HepG2 (cell line): Measurements from ENCODE around the gene GPR143. TPM values are rescaled to one million over a fixed set of nuclear protein-coding genes. Genes with fewer than 3 reads are reported as not detected.

Experiments
- ATAC-seq: fragments of 200-7000 bp; cut with Tn5 transposase; 3 replicates; pipeline ENCODE4 v1.9.1; 2020; ENCODE audit warnings: mild to moderate bottlenecking, moderate library complexity
- BruUV-seq: library from RNA; stranded (reverse); fragments of 400-500 nt; replicated peaks from 2 replicates; lab custom pipeline; 2021; lab: Mats Ljungman, UMichigan
- CTCF ChIA-PET: fragments of 300-600 bp; formaldehyde crosslinking; extraction: SDS; loops from one replicate; lab custom pipeline; 2021; ENCODE audit warnings: low total read pairs, inconsistent platforms, low intra/inter-chr PET ratio; lab: Yijun Ruan, JAX
- POLR2A ChIA-PET: fragments of 350-600 bp; sonication (Branson Sonifier 250); formaldehyde crosslinking; loops from one replicate; lab custom pipeline; 2020; ENCODE audit warnings: antibody characterized with exemption, inconsistent platforms; lab: Yijun Ruan, JAX
- DNase-seq: peaks from one replicate; pipeline ENCODE4 v3.0.0-alpha.2; 2015; ENCODE audit warnings: low spot score
- FAIRE-seq: peaks from 3 replicates; lab custom pipeline; 2011; peaks lifted over from hg19 to GRCh38; lab: Jason Lieb, UNC
- H2AFZ ChIP-seq: one replicate; pipeline ENCODE4 v1.6.1; 2011; ENCODE audit warnings: low read length, inconsistent platforms
- H3K27ac ChIP-seq: fragments of 300-600 bp; 3 replicates; pipeline ENCODE4 v1.8.0; 2011; ENCODE audit warnings: mixed run types, mild to moderate bottlenecking, mixed read lengths, low read length, inconsistent platforms; ENCODE audit not compliant: insufficient read depth; ENCODE audit errors: extremely low read length
- H3K27me3 ChIP-seq, 2 experiments: fragments of 200-600 bp in 1 of 2; 2 replicates in 1 of 2; 3 replicates in 1 of 2; pipeline versions ENCODE4 v1.6.0 to v1.8.0; 2011; ENCODE audit warnings: low read length in 2 of 2, mild to moderate bottlenecking in 2 of 2, moderate library complexity in 2 of 2, inconsistent platforms in 1 of 2; ENCODE audit not compliant: insufficient read depth in 2 of 2, control insufficient read depth in 1 of 2
- H3K36me3 ChIP-seq, 2 experiments: fragments of 200-600 bp in 1 of 2; replicated peaks in 1 of 2; 2 replicates in 1 of 2; 3 replicates in 1 of 2; pipeline versions ENCODE4 v1.5.1 to v1.8.0; 2011; ENCODE audit warnings: low read length in 2 of 2, inconsistent platforms in 1 of 2; ENCODE audit not compliant: insufficient read depth in 2 of 2, control insufficient read depth in 1 of 2
- H3K4me1 ChIP-seq: 2 replicates; pipeline ENCODE4 v1.5.1; 2012; ENCODE audit warnings: low read length, inconsistent platforms; ENCODE audit not compliant: insufficient read depth
- H3K4me2 ChIP-seq: 2 replicates; pipeline ENCODE4 v1.6.0; 2011; ENCODE audit warnings: low read depth, low read length, inconsistent platforms
- H3K4me3 ChIP-seq, 3 experiments: fragments of 200-600 bp in 1 of 3; sonication (generic), shearing (Covaris generic) in 1 of 3; replicated peaks in 1 of 3; 2 replicates each; pipeline ENCODE4 v1.5.1; 2011 to 2016; ENCODE audit warnings: low read length in 3 of 3, inconsistent platforms in 2 of 3, low read depth in 2 of 3, mild to moderate bottlenecking in 2 of 3, control low read depth in 1 of 3, mixed read lengths in 1 of 3; ENCODE audit not compliant: insufficient read depth in 1 of 3
- H3K79me2 ChIP-seq: one replicate; pipeline ENCODE4 v1.6.1; 2011; ENCODE audit warnings: low read length, inconsistent platforms; ENCODE audit not compliant: insufficient read depth
- H3K9ac ChIP-seq: 2 replicates; pipeline ENCODE4 v1.6.0; 2011; ENCODE audit warnings: mild to moderate bottlenecking, low read depth, low read length, inconsistent platforms; ENCODE audit not compliant: insufficient read depth
- H3K9me3 ChIP-seq: 2 replicates; pipeline ENCODE4 v1.5.1; 2012; ENCODE audit warnings: mild to moderate bottlenecking, low read length
- H4K20me1 ChIP-seq: 2 replicates; pipeline ENCODE4 v1.6.0; 2011; ENCODE audit warnings: inconsistent platforms, mild to moderate bottlenecking, low read length, moderate library complexity; ENCODE audit not compliant: insufficient read depth
- BHLHE40 ChIP-seq: IDR thresholded peaks from 2 replicates; pipeline ENCODE4 v1.6.1; 2011; ENCODE audit warnings: low read length, improper control_type of control experiment
- BORCS8-MEF2B ChIP-seq: sonication (generic); formaldehyde crosslinking; IDR thresholded peaks from 2 replicates; pipeline ENCODE4 v1.8.0; 2022; ENCODE audit warnings: mild to moderate bottlenecking, missing genetic modification reagents
- EHMT2 ChIP-seq: fragments of 200-600 bp; sonication (generic); IDR thresholded peaks from 2 replicates; pipeline ENCODE4 v1.7.0; 2017; ENCODE audit warnings: antibody characterized with exemption, low read depth, low read length, borderline replicate concordance
- FOXP1 ChIP-seq, 2 experiments: fragments of 450-650 bp in 1 of 2; IDR thresholded peaks; 2 replicates each; pipeline ENCODE4 v1.6.1; 2017 to 2018; ENCODE audit warnings: antibody characterized with exemption in 1 of 2
- KMT2A ChIP-seq: sonication (generic); formaldehyde crosslinking; IDR thresholded peaks from 2 replicates; pipeline ENCODE4 v1.4.0; 2020; ENCODE audit warnings: missing genetic modification reagents
- MYNN ChIP-seq: sonication (generic); formaldehyde crosslinking; IDR thresholded peaks from 2 replicates; pipeline ENCODE4 v1.4.0; 2020; ENCODE audit warnings: mild to moderate bottlenecking, low read depth, missing genetic modification reagents
- PPARG ChIP-seq: conservative IDR thresholded peaks from 2 replicates; pipeline ENCODE4 v1.6.1; 2016; ENCODE audit warnings: missing biosample characterization, missing genetic modification reagents
- REXO4 ChIP-seq: sonication (generic); formaldehyde crosslinking; IDR thresholded peaks from 2 replicates; pipeline ENCODE4 v1.8.0; 2022; ENCODE audit warnings: missing genetic modification reagents, mild to moderate bottlenecking, borderline replicate concordance
- RXRA ChIP-seq: sonication (generic); formaldehyde crosslinking; IDR thresholded peaks from 2 replicates; pipeline ENCODE4 v1.5.1; 2020; ENCODE audit warnings: missing genetic modification reagents
- SNAPC4 ChIP-seq: sonication (generic); formaldehyde crosslinking; IDR thresholded peaks from 2 replicates; pipeline ENCODE4 v1.4.0; 2020; ENCODE audit warnings: mild to moderate bottlenecking, missing genetic modification reagents
- STAG1 ChIP-seq: sonication (generic); formaldehyde crosslinking; IDR thresholded peaks from 2 replicates; pipeline ENCODE4 v1.4.0; 2020; ENCODE audit warnings: missing genetic modification reagents
- TOPORS ChIP-seq: sonication (generic); formaldehyde crosslinking; IDR thresholded peaks from 2 replicates; pipeline ENCODE4 v1.8.0; 2023; ENCODE audit warnings: mild to moderate bottlenecking, missing genetic modification reagents
- ZBTB20 ChIP-seq: sonication (generic); formaldehyde crosslinking; IDR thresholded peaks from 2 replicates; pipeline ENCODE4 v1.8.1; 2023; ENCODE audit warnings: missing genetic modification reagents, low read depth, mild to moderate bottlenecking, borderline replicate concordance
- ZEB1 ChIP-seq: IDR thresholded peaks from 2 replicates; pipeline ENCODE4 v1.6.1; 2012; ENCODE audit warnings: mild to moderate bottlenecking, low read depth, inconsistent platforms; ENCODE audit not compliant: insufficient replicate concordance
- ZNF30 ChIP-seq: sonication (generic); formaldehyde crosslinking; IDR thresholded peaks from 2 replicates; pipeline ENCODE4 v1.5.0; 2020; ENCODE audit warnings: mild to moderate bottlenecking, missing genetic modification reagents
- ZNF430 ChIP-seq: sonication (generic); formaldehyde crosslinking; IDR thresholded peaks from 2 replicates; pipeline ENCODE4 v1.9.0; 2021; ENCODE audit warnings: mild to moderate bottlenecking, missing genetic modification reagents
- ZNF580 ChIP-seq: IDR thresholded peaks from 2 replicates; pipeline ENCODE4 v1.6.1; 2016; ENCODE audit warnings: low read depth, borderline replicate concordance
- ZNF644 ChIP-seq: IDR thresholded peaks from 2 replicates; pipeline ENCODE4 v1.6.1; 2016; ENCODE audit warnings: low read depth
- ZNF776 ChIP-seq: sonication (generic); formaldehyde crosslinking; IDR thresholded peaks from 2 replicates; pipeline ENCODE4 v1.4.0; 2020; ENCODE audit warnings: mild to moderate bottlenecking, missing genetic modification reagents
- ZSCAN25 ChIP-seq: sonication (generic); formaldehyde crosslinking; IDR thresholded peaks from 2 replicates; pipeline ENCODE4 v1.8.0; 2022; ENCODE audit warnings: mild to moderate bottlenecking, missing genetic modification reagents
- WGBS: methylation state at CpG from one replicate; pipeline ENCODE4 v1.1.6; 2017; ENCODE audit warnings: low lambda C conversion rate; 5-methylcytosine and 5-hydroxymethylcytosine counted together
- in situ Hi-C: cut with HindIII; loops from 2 replicates; pipeline ENCODE4 v1.10.0; 2017; ENCODE audit warnings: low pct_unique_long_range_greater_than_20kb; ENCODE audit not compliant: extremely low pct_ligation_motif_present
- intact Hi-C: fragments of 100-400 bp; cut with micrococcal nuclease; formaldehyde crosslinking; loops from one replicate; pipeline ENCODE4 v1.10.0; 2022; ENCODE audit not compliant: unreplicated experiment
- polyA plus RNA-seq, 8 experiments: library from polyadenylated mRNA; depleted of rRNA in 3 of 8; stranded (reverse) in 7 of 8; unstranded in 1 of 8; fragments of >200 nt; fragmentation: Illumina TruSeq in 4 of 8; extraction: Trizol in 4 of 8; gene quantifications; 2 replicates each; pipeline versions ENCODE4 v1.2.1 to v1.2.3, GENCODE V29; 2011 to 2016; ENCODE audit warnings: low read depth in 4 of 8, missing spikeins in 1 of 8, mixed read lengths in 1 of 8; ENCODE audit not compliant: insufficient read depth in 1 of 8
- total RNA-seq, 5 experiments: library from RNA; depleted of rRNA; stranded (reverse); fragments of >200 nt; fragmentation: Illumina TruSeq; extraction: Trizol; gene quantifications; 2 replicates each; pipeline ENCODE4 v1.2.3, GENCODE V29; 2016; ENCODE audit warnings: low read depth in 1 of 5

GPR143 gene
- total and polyA plus RNA-seq, 2 of the 13 experiments (the other 11 are each of a cell fraction or from before 2014, with no cell fraction given): 0.30 to 0.89 TPM

GRCh38 chrX:9747644-9748043 is 18.0 kb downstream of the GPR143 start (continued):
- TF ChIP-seq REXO4 (CRISPR knock-in tag) (no peak), KMT2A (CRISPR knock-in tag) (no peak), FOXP1 (IDR thresholded peaks at IDR 0.05) (no peak), FOXP1 (CRISPR knock-in tag; IDR thresholded peaks at IDR 0.05) (no peak), EHMT2 (no peak), ZNF30 (CRISPR knock-in tag) (no peak), RXRA (CRISPR knock-in tag) (no peak), ZBTB20 (CRISPR knock-in tag) (no peak), ZNF430 (CRISPR knock-in tag) (no peak), ZNF776 (CRISPR knock-in tag) (no peak), STAG1 (CRISPR knock-in tag) (no peak), ZNF580 (CRISPR knock-in tag) (no peak)

GRCh38 chrX:9746148-9746888 is 19.3 kb downstream of the GPR143 start:
- no peak for ATAC-seq
- no peaks in the 10 kb centered on the region for H3K9me3 ChIP-seq
- in situ Hi-C loops (no loop called here), intact Hi-C loops (no loop called here)
- no peak overlapping the region for H3K4me2 ChIP-seq
- H3K79me2 ChIP-seq: no peaks in the 10 kb centered on the region
- 31% methylated on average over 3 of the region's 3 CpGs for WGBS
- no peaks in the 10 kb centered on the region for H3K36me3 ChIP-seq
- no peaks in the 10 kb centered on the region for H4K20me1 ChIP-seq
- no peak for FAIRE-seq
- DNase-seq: no peak
- no TSS peak for BruUV-seq
- H3K27me3 ChIP-seq: no peaks in the 10 kb centered on the region
- H3K4me3 ChIP-seq: no peak overlapping the region
- ChIA-PET CTCF (no interaction called here), POLR2A (no interaction called here)
- H3K9ac ChIP-seq: no peak overlapping the region
- H3K27ac ChIP-seq: no peak overlapping the region
- no peak overlapping the region for H2AFZ ChIP-seq
- H3K4me1 ChIP-seq: no peaks in the 10 kb centered on the region
- TF ChIP-seq TOPORS (CRISPR knock-in tag): no peak
- no peak for TF ChIP-seq ZSCAN25
- no peak for TF ChIP-seq PPARG (CRISPR knock-in tag)
- no peak for TF ChIP-seq ZNF644 (CRISPR knock-in tag)
- no peak for TF ChIP-seq BORCS8-MEF2B (CRISPR knock-in tag)
- no peak for TF ChIP-seq SNAPC4 (CRISPR knock-in tag)
- TF ChIP-seq ZEB1: no peak
- no peak for TF ChIP-seq BHLHE40
- no peak for TF ChIP-seq MYNN
